ENCODE results near the gene METTL8.
"Not testable (repeated sequence)": the region's sequence is repeated elsewhere in the genome, so short reads cannot be mapped to it uniquely, and the experiment has no call there.

Gene METTL8

GRCh38 chr2:171422710-171423495 is 10.9 kb downstream of the METTL8 start:
- DNase-seq = not testable (repeated sequence)

- DNase-seq = no peak
Observed at GRCh38 chr2:171420728-171421563, 12.8 kb downstream of the METTL8 start.

- no peak for DNase-seq
Observed at GRCh38 chr2:171419333-171419732, 14.5 kb downstream of the METTL8 start.

- DNase-seq = peak; percentile 57 to 58
Observed at GRCh38 chr2:171416009-171416926, 17.5 kb downstream of the METTL8 start.

GRCh38 chr2:171414645-171415044 is 19.1 kb downstream of the METTL8 start:
- DNase-seq = not testable (repeated sequence)

DNA sequence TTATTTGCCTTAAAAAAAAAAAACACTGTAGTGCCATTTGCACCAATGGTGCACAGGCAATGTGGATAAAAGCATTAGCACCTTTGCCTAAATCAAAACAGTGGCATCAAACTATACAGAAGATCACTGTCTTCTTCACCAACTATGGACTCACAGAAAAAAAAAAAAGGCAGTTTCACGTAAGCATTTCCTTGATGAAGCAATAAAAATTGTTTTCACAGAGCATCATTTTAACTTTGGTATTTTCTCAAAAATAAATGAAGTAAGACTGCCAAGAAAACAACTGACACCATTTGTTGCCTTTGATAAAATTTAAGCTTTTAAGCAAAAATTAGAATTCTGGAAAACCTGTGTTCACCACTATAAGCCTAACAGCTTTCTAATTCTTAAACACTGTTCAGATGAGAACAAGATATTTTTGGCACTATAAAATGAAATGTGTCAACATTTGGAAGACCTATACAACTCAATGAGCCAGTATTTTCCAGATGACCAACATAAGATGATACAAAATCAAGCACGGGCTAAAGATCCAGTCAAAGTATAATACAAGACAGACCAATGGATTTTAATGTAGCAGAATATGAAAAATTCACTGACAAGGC is 21.1 kb downstream of the METTL8 start:
- no peak for DNase-seq

DNA sequence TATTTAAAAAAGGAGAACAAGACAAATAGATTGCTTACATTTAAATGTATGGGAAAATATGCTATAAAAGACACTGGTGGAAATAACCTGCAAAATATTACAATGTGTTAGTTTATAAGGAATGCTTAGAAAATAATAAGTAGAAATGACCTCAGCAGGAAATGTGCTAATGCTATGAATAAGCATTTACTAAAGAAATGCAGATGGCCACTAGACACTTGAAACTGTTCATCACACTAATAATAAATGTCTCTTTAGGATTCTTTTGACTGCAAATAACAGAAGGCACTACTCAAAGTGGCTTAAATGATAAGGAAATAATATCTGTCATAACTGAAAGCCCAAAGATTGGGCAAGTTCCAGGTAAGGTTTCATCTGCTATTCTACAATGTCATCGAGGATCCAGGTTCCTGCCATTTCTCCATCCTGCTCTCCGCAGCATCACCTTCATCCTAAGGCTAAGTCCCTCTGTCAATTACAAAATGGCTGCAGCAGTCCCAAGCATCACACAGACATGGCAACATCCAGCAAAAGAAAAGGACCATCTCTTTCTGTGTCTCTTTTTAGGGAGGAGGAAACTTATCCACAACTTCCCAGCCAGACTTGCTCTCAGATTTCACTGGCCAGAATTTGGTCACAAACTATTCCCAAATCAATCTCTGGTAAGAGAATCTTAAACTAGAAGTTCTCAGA is 21.9 kb downstream of the METTL8 start:
- no peak for DNase-seq

DNA sequence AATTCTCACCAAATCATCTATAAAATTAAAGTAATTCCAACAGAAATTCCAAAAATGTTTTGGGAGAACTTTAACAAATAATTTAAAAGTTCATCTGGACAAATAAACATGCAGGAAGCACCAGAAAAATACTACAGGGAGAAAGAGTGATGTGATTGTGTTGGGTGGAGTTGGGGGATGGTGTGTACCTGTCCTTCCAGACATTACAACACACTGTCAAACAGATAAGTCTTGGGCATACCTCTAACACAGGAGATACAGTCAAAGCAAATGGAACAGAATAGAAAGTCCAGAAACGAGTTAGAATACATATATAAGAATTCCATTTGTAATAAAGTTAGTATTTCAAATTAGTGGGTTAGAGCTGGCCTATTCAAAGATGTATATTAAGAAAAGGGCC is 22.6 kb downstream of the METTL8 start:
- no peak for DNase-seq

GRCh38 chr2:171410624-171411023 is 23.2 kb downstream of the METTL8 start:
- DNase-seq = no peak

GRCh38 chr2:171410101-171410500 is 23.7 kb downstream of the METTL8 start:
- no peak for DNase-seq

- DNase-seq = no peak
Observed at GRCh38 chr2:171409436-171409971, 24.3 kb downstream of the METTL8 start.

- no peak for DNase-seq
Observed at GRCh38 chr2:171407676-171408044, 26.1 kb downstream of the METTL8 start.

- no peak for DNase-seq
Observed at GRCh38 chr2:171407030-171407675, 26.6 kb downstream of the METTL8 start.

GRCh38 chr2:171406044-171406443 is 27.7 kb downstream of the METTL8 start:
- no peak for DNase-seq

GRCh38 chr2:171405546-171405945 is 28.2 kb downstream of the METTL8 start:
- DNase-seq = no peak

GRCh38 chr2:171404719-171405118 is 29.1 kb downstream of the METTL8 start:
- no peak for DNase-seq

- no peak for DNase-seq
Observed at GRCh38 chr2:171404261-171404660, 29.5 kb downstream of the METTL8 start.

- no peak for DNase-seq
Observed at GRCh38 chr2:171402906-171403580, 30.7 kb downstream of the METTL8 start.

DNA sequence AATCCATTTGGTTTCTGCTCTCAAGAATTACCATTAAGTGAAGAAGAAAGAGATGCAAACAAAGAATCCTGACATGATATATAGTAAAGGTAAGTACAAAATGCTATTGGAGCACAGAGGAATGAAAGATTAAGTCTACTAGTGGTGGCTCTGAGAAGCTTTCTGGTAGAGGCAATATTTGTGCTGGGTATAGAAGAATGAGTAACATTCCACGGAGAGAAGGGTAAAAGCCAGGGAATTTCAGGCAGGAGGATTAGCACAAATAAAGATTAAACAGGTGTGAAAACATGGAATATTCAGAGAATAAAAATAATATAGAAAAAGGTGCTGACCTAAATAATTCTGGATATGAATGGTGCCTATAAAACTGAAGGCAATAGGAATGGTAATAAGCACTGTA is 31.8 kb downstream of the METTL8 start:
- no peak for DNase-seq

- no peak for DNase-seq
Observed at GRCh38 chr2:171400395-171400794, 33.4 kb downstream of the METTL8 start.

DNA sequence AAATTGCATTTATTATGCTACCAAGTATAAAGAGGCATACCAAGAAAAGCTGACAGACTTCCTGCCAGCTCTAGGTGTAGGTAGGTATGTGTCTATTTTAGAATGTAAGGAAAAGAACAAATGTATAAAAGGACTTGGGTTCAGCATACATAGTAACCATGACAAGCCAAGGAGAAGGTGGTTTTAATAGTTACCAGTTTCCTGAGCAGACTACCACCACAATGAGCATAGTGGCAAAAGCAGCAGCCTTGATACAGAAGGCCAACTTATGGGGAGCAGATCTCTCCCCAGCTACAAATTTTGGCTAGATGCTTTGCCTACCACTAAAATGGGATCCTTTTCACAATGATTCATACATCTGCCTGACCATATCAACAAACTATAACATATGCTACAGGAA is 34.5 kb downstream of the METTL8 start:
- DNase-seq = no peak
